Esophagus squamous epithelium (tissue), 4 donors: ENCODE measurements around the gene ZFAND5.

Source experiments
- POLR2A ChIP-seq, 4 donors: fragments of 450-650 bp; IDR thresholded peaks; one replicate each; pipeline ENCODE4 v1.6.1; 2017; ENCODE audit warnings: antibody characterized with exemption in 4 of 4, mild to moderate bottlenecking in 4 of 4, moderate library complexity in 3 of 4
- TF ChIP-seq, protein P1 (sequence below), 6 experiments: fragments of 450-650 bp in 4 of 6; fragments of 200-600 bp in 2 of 6; sonication (generic) in 2 of 6; IDR thresholded peaks; one replicate each; pipeline ENCODE4 v1.5.1; 2016 to 2019; ENCODE audit warnings: antibody characterized with exemption in 6 of 6, mild to moderate bottlenecking in 4 of 6, moderate library complexity in 4 of 6

DNA sequence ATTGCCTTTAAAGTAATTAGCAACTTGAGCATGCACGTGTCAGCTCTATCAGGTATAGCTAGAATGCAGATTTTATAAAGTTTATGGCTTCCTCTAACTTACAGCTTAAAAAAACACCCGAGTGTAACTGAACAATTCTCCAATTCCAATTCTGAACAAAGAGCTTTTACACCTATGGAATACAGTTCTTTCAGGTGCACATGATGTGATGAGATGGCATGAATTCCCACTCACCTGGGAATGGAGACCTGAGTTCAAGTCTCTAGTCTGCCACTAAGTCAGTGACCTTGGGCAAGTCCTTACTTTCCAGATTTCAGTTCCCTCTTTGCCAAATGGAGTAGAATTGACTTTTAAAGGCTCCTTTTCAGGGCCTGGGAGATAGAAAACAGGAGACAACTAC is 1.8 kb downstream of the ZFAND5 start:
- no peak for TF ChIP-seq POLR2A (IDR thresholded peaks at IDR 0.05)
- TF ChIP-seq, protein P1, sequence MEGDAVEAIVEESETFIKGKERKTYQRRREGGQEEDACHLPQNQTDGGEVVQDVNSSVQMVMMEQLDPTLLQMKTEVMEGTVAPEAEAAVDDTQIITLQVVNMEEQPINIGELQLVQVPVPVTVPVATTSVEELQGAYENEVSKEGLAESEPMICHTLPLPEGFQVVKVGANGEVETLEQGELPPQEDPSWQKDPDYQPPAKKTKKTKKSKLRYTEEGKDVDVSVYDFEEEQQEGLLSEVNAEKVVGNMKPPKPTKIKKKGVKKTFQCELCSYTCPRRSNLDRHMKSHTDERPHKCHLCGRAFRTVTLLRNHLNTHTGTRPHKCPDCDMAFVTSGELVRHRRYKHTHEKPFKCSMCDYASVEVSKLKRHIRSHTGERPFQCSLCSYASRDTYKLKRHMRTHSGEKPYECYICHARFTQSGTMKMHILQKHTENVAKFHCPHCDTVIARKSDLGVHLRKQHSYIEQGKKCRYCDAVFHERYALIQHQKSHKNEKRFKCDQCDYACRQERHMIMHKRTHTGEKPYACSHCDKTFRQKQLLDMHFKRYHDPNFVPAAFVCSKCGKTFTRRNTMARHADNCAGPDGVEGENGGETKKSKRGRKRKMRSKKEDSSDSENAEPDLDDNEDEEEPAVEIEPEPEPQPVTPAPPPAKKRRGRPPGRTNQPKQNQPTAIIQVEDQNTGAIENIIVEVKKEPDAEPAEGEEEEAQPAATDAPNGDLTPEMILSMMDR (IDR thresholded peaks at IDR 0.05), result no peak
